Stomach (tissue), 9 donors: Measurements from ENCODE around the gene LMOD1. TPM values are rescaled to one million over a fixed set of nuclear protein-coding genes. Genes with fewer than 3 reads are reported as not detected.

Source experiments
- DNase-seq, 2 donors: peaks; one replicate each; pipeline versions ENCODE4 v3.0.0 to v3.0.0-alpha.2; 2013 to 2019
- H3K27ac ChIP-seq, 5 donors: fragments of 200-600 bp in 4 of 5; sonication (generic) in 4 of 5; one replicate each; pipeline ENCODE4 v1.5.1; 2013 to 2019; ENCODE audit warnings: mild to moderate bottlenecking in 1 of 5, moderate library complexity in 1 of 5
- H3K27me3 ChIP-seq, 3 donors: fragments of 200-600 bp; sonication (generic); one replicate each; pipeline ENCODE4 v1.5.1; 2017 to 2019; ENCODE audit warnings: mixed run types in 1 of 3
- H3K36me3 ChIP-seq, 4 donors: fragments of 200-600 bp; sonication (generic); 1 replicate in 3 of 4; 2 replicates in 1 of 4; pipeline ENCODE4 v1.5.1; 2016 to 2019
- H3K4me1 ChIP-seq, 4 donors: fragments of 200-600 bp; sonication (generic); one replicate each; pipeline ENCODE4 v1.5.1; 2016 to 2019
- H3K4me3 ChIP-seq, 4 donors: fragments of 200-600 bp; sonication (generic) in 3 of 4; one replicate each; pipeline ENCODE4 v1.5.1; 2016 to 2019; ENCODE audit warnings: mild to moderate bottlenecking in 1 of 4
- H3K9me3 ChIP-seq, 4 donors: fragments of 200-600 bp; sonication (generic); one replicate each; pipeline ENCODE4 v1.5.1; 2016 to 2019
- EP300 ChIP-seq: sonication (generic); formaldehyde crosslinking; IDR thresholded peaks from one replicate; pipeline ENCODE4 v1.6.1; 2017; ENCODE audit warnings: antibody characterized with exemption
- POLR2A ChIP-seq, 4 donors: fragments of 450-650 bp; IDR thresholded peaks; one replicate each; pipeline ENCODE4 v1.6.1; 2016; ENCODE audit warnings: antibody characterized with exemption in 4 of 4, control low read depth in 2 of 4, mild to moderate bottlenecking in 1 of 4, moderate library complexity in 1 of 4
- POLR2AphosphoS5 ChIP-seq, 3 donors: sonication (generic); formaldehyde crosslinking; IDR thresholded peaks; one replicate each; pipeline ENCODE4 v1.6.1; 2016; ENCODE audit warnings: antibody characterized with exemption in 3 of 3
- WGBS, 5 donors: extraction: QIAGEN DNeasy Blood & Tissue Kit in 3 of 5; methylation state at CpG; one replicate each; pipeline versions ENCODE4 v1.1.5 to v1.1.7; 2013 to 2018; 5-methylcytosine and 5-hydroxymethylcytosine counted together
- intact Hi-C: fragments of 100-400 bp; cut with DNase I; formaldehyde crosslinking; loops from one replicate; pipeline ENCODE4 v1.15.1; 2023; ENCODE audit warnings: low total_unique reads
- polyA plus RNA-seq, 3 donors: library from polyadenylated mRNA; stranded (reverse); fragments of 200-250 nt; gene quantifications; one replicate each; pipeline ENCODE4 v1.2.3, GENCODE V29; 2013
- total RNA-seq, 5 donors: library from RNA; depleted of rRNA; stranded (reverse); fragments of >200 nt; gene quantifications; one replicate each; pipeline versions ENCODE4 v1.1.0 to v1.2.3, GENCODE V29; 2014 to 2016
- TF ChIP-seq, protein P1 (sequence below), 7 experiments: fragments of 450-650 bp in 4 of 7; fragments of 200-600 bp in 3 of 7; sonication (generic) in 3 of 7; IDR thresholded peaks; one replicate each; pipeline ENCODE4 v1.5.1; 2016 to 2019; ENCODE audit warnings: antibody characterized with exemption in 7 of 7, control low read depth in 2 of 7, mild to moderate bottlenecking in 1 of 7
- donor health status: healthy with polysubstance abuse.
- donor health status: Bipolar disorder and iron deficiency.
- donor health status: healthy.

LMOD1 gene
- total and polyA plus RNA-seq, 8 donors, result 19.6 to 420 (median 91.7) TPM

DNA sequence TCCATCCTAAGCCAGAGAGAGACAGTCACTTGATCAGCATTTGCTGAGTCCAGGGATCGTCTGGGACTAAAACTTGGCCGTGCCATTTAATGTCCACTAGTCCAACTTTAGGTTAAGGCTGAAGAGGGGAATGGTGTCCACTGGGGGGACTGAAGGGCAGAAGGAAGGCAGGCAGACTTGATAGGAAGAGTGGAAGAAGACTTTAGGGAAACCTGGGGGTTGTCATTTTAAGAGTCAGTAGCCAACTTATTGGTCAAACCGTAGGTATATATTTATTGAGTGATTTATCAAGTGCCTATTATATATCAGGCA lies 1.3 kb upstream of the LMOD1 start:
- 38 to 56% (median 43%) methylated on average over 3 of the region's 3 CpGs for WGBS, 5 donors
- Histone ChIP-seq H3K4me3 (no peak overlapping the region), H3K36me3 (peaks cover 0 to 14% (median 0%) of the 10 kb centered on the region in 4 donors), H3K27ac (peak overlapping the region in 4 of 5 donors; percentile 76 to 91 (median 82)), H3K9me3 (no peaks in the 10 kb centered on the region), H3K27me3 (peaks cover 0 to 42% (median 35%) of the 10 kb centered on the region in 3 donors), H3K4me1 (peaks cover 5 to 13% (median 7%) of the 10 kb centered on the region in 4 donors)
- DNase-seq, result no peak
- intact Hi-C loops, result loop anchor here (10.0 kb wide), 1 partner anchor 53 kb away; no protein-coding TSS in a partner anchor
- TF ChIP-seq, protein P1, sequence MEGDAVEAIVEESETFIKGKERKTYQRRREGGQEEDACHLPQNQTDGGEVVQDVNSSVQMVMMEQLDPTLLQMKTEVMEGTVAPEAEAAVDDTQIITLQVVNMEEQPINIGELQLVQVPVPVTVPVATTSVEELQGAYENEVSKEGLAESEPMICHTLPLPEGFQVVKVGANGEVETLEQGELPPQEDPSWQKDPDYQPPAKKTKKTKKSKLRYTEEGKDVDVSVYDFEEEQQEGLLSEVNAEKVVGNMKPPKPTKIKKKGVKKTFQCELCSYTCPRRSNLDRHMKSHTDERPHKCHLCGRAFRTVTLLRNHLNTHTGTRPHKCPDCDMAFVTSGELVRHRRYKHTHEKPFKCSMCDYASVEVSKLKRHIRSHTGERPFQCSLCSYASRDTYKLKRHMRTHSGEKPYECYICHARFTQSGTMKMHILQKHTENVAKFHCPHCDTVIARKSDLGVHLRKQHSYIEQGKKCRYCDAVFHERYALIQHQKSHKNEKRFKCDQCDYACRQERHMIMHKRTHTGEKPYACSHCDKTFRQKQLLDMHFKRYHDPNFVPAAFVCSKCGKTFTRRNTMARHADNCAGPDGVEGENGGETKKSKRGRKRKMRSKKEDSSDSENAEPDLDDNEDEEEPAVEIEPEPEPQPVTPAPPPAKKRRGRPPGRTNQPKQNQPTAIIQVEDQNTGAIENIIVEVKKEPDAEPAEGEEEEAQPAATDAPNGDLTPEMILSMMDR (IDR thresholded peaks at IDR 0.05), result no peak
- TF ChIP-seq POLR2A (IDR thresholded peaks at IDR 0.05) (no peak), POLR2AphosphoS5 (IDR thresholded peaks at IDR 0.05) (no peak), EP300 (no peak)

DNA sequence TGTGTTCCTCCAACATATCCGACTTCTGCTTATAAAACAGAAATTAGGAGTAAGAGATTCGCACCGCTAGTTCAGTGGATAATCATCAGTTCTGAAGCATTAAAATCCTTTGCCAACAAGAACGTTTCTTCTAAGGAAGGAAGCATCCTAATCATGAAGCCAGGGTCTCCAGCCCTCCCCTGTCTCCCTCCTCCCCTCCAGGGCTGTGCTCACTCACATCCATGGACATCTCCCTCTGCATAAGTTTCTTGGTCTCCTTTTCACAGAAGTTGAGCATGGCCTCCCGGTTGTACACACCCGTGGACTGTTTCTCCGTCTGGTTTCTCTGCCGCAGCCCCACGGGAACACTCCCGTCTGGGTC lies 505 bp downstream of the LMOD1 start:
- no peaks in the 10 kb centered on the region for H3K9me3 ChIP-seq
- peak overlapping the region; percentile 6 to 91 (median 79) for H3K27ac ChIP-seq
- WGBS, 5 donors, result 16 to 30% (median 24%) methylated on average over 10 of the region's 10 CpGs
- H3K36me3 ChIP-seq, result peaks cover 0 to 14% (median 0%) of the 10 kb centered on the region in 4 donors
- TF ChIP-seq EP300 (no peak), POLR2A (IDR thresholded peaks at IDR 0.05) (no peak), POLR2AphosphoS5 (IDR thresholded peaks at IDR 0.05) (no peak)
- TF ChIP-seq, protein P1 (IDR thresholded peaks at IDR 0.05), result no peak
- intact Hi-C loops, result loop anchor here (10.0 kb wide), 1 partner anchor 51 kb away; no protein-coding TSS in a partner anchor
- peaks cover 0 to 42% (median 35%) of the 10 kb centered on the region in 3 donors for H3K27me3 ChIP-seq
- H3K4me1 ChIP-seq, result peaks cover 5 to 13% (median 7%) of the 10 kb centered on the region in 4 donors
- peak overlapping the region; percentile 50 to 62 (median 50) for H3K4me3 ChIP-seq
- DNase-seq, result no peak

DNA sequence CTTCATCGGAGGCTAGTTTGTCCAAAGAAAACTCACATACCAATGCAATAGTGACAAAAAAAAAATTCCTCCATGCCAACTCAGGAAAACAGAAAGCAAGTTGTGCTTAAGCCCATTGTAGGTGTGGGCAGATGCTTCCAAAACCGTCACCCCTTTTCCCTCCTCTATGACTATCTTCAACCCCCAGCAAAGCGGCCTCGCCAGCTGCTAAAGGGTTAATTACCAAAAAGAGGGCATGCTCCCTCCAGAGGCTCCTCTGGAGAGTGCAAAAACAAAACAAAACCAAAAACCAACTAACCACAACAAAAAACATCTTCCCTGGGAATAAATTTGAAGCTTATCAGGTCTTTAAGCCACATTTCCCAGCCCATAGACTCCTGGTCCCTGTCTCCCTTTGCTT lies 1.2 kb downstream of the LMOD1 start:
- Histone ChIP-seq H3K27ac (peak overlapping the region in 4 of 5 donors; percentile 76 to 91 (median 82)), H3K4me3 (peak overlapping the region; percentile 50 to 62 (median 50)), H3K27me3 (peaks cover 0 to 42% (median 35%) of the 10 kb centered on the region in 3 donors), H3K36me3 (peaks cover 0 to 14% (median 0%) of the 10 kb centered on the region in 4 donors), H3K4me1 (peaks cover 5 to 13% (median 9%) of the 10 kb centered on the region in 4 donors), H3K9me3 (no peaks in the 10 kb centered on the region)
- TF ChIP-seq POLR2A (IDR thresholded peaks at IDR 0.05) (no peak), EP300 (no peak), POLR2AphosphoS5 (IDR thresholded peaks at IDR 0.05) (peak in 1 of 3 donors; percentile 12)
- TF ChIP-seq, protein P1 (IDR thresholded peaks at IDR 0.05), result peak in 1 of 7 experiments; percentile 20
- intact Hi-C loops, result loop anchor here (10.0 kb wide), 1 partner anchor 50 kb away; no protein-coding TSS in a partner anchor
- WGBS, 5 donors, result 47 to 58% (median 55%) methylated on average over 4 of the region's 4 CpGs
- no peak for DNase-seq

DNA sequence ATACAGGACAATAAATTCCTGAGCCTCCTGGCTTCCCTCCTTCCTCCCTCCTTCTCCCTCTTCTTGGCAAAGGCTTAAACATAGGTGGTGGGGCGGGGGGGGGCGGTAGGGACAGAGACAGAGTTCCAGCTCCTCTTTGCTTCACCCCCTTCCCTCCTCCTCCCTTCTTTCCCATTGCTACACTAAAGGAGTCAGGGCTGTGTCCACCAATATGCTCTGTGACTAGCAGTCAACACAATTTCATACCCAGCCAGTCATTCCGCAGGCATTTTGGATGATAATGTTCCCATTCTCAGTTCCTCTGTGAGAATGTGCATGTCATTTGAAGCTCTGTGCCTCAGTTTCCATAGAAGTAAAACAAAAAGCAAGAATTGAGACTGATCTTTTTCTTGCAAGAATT lies 1.7 kb downstream of the LMOD1 start:
- DNase-seq, result no peak
- H3K27ac ChIP-seq, result peak overlapping the region in 4 of 5 donors; percentile 76 to 91 (median 82)
- intact Hi-C loops, result loop anchor here (10.0 kb wide), 1 partner anchor 50 kb away; no protein-coding TSS in a partner anchor
- WGBS, 5 donors, result 38 to 53% (median 48%) methylated on average over 2 to 3 of the region's 3 CpGs
- H3K36me3 ChIP-seq, result peaks cover 0 to 14% (median 0%) of the 10 kb centered on the region in 4 donors
- no peak for TF ChIP-seq POLR2A (IDR thresholded peaks at IDR 0.05)
- TF ChIP-seq POLR2AphosphoS5 (IDR thresholded peaks at IDR 0.05), result peak in 1 of 3 donors; percentile 3
- TF ChIP-seq, protein P1 (IDR thresholded peaks at IDR 0.05), result no peak
- H3K4me1 ChIP-seq, result peaks cover 5 to 16% (median 9%) of the 10 kb centered on the region in 4 donors
- no peaks in the 10 kb centered on the region for H3K9me3 ChIP-seq
- peak overlapping the region; percentile 50 to 62 (median 50) for H3K4me3 ChIP-seq
- peaks cover 0 to 42% (median 35%) of the 10 kb centered on the region in 3 donors for H3K27me3 ChIP-seq
